K562 (cell line): Measurements from ENCODE around the gene HRAS. TPM values are rescaled to one million over a fixed set of nuclear protein-coding genes. Genes with fewer than 3 reads are reported as not detected.

ENCODE experiments used
- ATAC-seq: fragments of 200-7000 bp; cut with Tn5 transposase; 3 replicates; pipeline ENCODE4 v1.9.1; 2020; ENCODE audit warnings: moderate library complexity
- BruUV-seq: library from RNA; stranded (reverse); fragments of 400-500 nt; replicated peaks from 2 replicates; lab custom pipeline; 2021; lab: Mats Ljungman, UMichigan
- CTCF ChIA-PET: fragments of 300-600 bp; formaldehyde crosslinking; extraction: SDS; loops from one replicate; lab custom pipeline; 2021; ENCODE audit warnings: low intra/inter-chr PET ratio; lab: Yijun Ruan, JAX
- POLR2A ChIA-PET: fragments of 300-600, 350-650 bp; sonication (Branson Sonifier 250); formaldehyde crosslinking; extraction: SDS; loops from one replicate; lab custom pipeline; 2021; ENCODE audit warnings: antibody characterized with exemption, inconsistent platforms; lab: Yijun Ruan, JAX
- DNase-seq, 4 experiments: peaks; one replicate each; pipeline versions ENCODE4 v3.0.0 to v3.0.0-alpha.2; 2011 to 2018; ENCODE audit warnings: low spot score in 3 of 4, mixed read lengths in 3 of 4; ENCODE audit errors: extremely low read depth in 1 of 4
- FAIRE-seq: peaks from 2 replicates; lab custom pipeline; 2011; peaks lifted over from hg19 to GRCh38; lab: Jason Lieb, UNC
- H2AFZ ChIP-seq: 2 replicates; pipeline ENCODE4 v1.6.0; 2011; ENCODE audit warnings: low read depth, low read length, control low read depth, inconsistent platforms
- H3K27ac ChIP-seq: fragments of 200-600 bp; 3 replicates; pipeline ENCODE4 v1.8.0; 2011; ENCODE audit warnings: low read depth, mild to moderate bottlenecking, control low read depth, inconsistent platforms, low read length, moderate library complexity, mixed read lengths; ENCODE audit errors: extremely low read depth
- H3K27me3 ChIP-seq, 2 experiments: fragments of 300-600 bp in 1 of 2; 2 replicates in 1 of 2; 3 replicates in 1 of 2; pipeline versions ENCODE4 v1.6.0 to v1.8.0; 2011; ENCODE audit warnings: inconsistent platforms in 2 of 2, low read length in 2 of 2, mild to moderate bottlenecking in 1 of 2, mixed read lengths in 1 of 2, moderate library complexity in 1 of 2; ENCODE audit not compliant: control insufficient read depth in 2 of 2, insufficient read depth in 2 of 2
- H3K36me3 ChIP-seq: fragments of 300-600 bp; 3 replicates; pipeline ENCODE4 v1.8.0; 2011; ENCODE audit warnings: mild to moderate bottlenecking, low read length, inconsistent platforms; ENCODE audit not compliant: control insufficient read depth, insufficient read depth
- H3K4me1 ChIP-seq, 2 experiments: fragments of 200-600 bp in 1 of 2; replicated peaks in 1 of 2; 2 replicates in 1 of 2; 3 replicates in 1 of 2; pipeline versions ENCODE4 v1.5.1 to v1.8.0; 2011; ENCODE audit warnings: inconsistent platforms in 2 of 2, low read length in 2 of 2, mild to moderate bottlenecking in 1 of 2, mixed read lengths in 1 of 2, moderate library complexity in 1 of 2; ENCODE audit not compliant: control insufficient read depth in 2 of 2, insufficient read depth in 2 of 2
- H3K4me2 ChIP-seq: 2 replicates; pipeline ENCODE4 v1.6.1; 2011; ENCODE audit warnings: low read length, control low read depth, inconsistent platforms, mixed read lengths; ENCODE audit not compliant: insufficient read depth
- H3K4me3 ChIP-seq: fragments of 200-600 bp; sonication (generic), shearing (Covaris generic); 2 replicates; pipeline ENCODE4 v1.5.1; 2016; ENCODE audit warnings: control low read depth, inconsistent platforms
- H3K79me2 ChIP-seq: fragments of 200-600 bp; 3 replicates; pipeline ENCODE4 v1.8.0; 2011; ENCODE audit warnings: low read length, inconsistent platforms; ENCODE audit not compliant: control insufficient read depth, insufficient read depth
- H3K9ac ChIP-seq, 2 experiments: 2 replicates each; pipeline versions ENCODE4 v1.6.0 to v1.6.1; 2011; ENCODE audit warnings: low read depth in 2 of 2, low read length in 2 of 2, control low read depth in 1 of 2, inconsistent platforms in 1 of 2, mild to moderate bottlenecking in 1 of 2, mixed read lengths in 1 of 2; ENCODE audit not compliant: insufficient read depth in 1 of 2
- H3K9me1 ChIP-seq: one replicate; pipeline ENCODE4 v1.6.0; 2011; ENCODE audit warnings: inconsistent platforms, mild to moderate bottlenecking, low read length, moderate library complexity; ENCODE audit not compliant: control insufficient read depth, insufficient read depth
- H3K9me3 ChIP-seq: replicated peaks from 2 replicates; pipeline ENCODE4 v1.5.1; 2011; ENCODE audit warnings: low read depth, low read length, inconsistent platforms; ENCODE audit not compliant: control insufficient read depth, insufficient read depth
- H4K20me1 ChIP-seq: replicated peaks from 2 replicates; pipeline ENCODE4 v1.6.1; 2011; ENCODE audit warnings: low read length, inconsistent platforms, mixed read lengths; ENCODE audit not compliant: control insufficient read depth, insufficient read depth
- CAMTA2 ChIP-seq: fragments of 250-450 bp; sonication (Bioruptor Pico); conservative IDR thresholded peaks from 2 replicates; pipeline ENCODE4 v1.5.1; 2022
- CEBPG ChIP-seq, 3 experiments: fragments of 200-800 bp in 1 of 3; sonication (Bioruptor generic) in 1 of 3; sonication (generic) in 1 of 3; formaldehyde crosslinking in 1 of 3; IDR thresholded peaks in 2 of 3; conservative IDR thresholded peaks in 1 of 3; 2 replicates each; pipeline versions ENCODE4 v1.6.1 to v1.8.0; 2016 to 2022; ENCODE audit warnings: missing compliant biosample characterization in 2 of 3, missing genetic modification characterization in 2 of 3, mild to moderate bottlenecking in 1 of 3, missing genetic modification reagents in 1 of 3
- L3MBTL2 ChIP-seq: fragments of 450-650 bp; IDR thresholded peaks from 2 replicates; pipeline ENCODE4 v1.6.1; 2016; ENCODE audit warnings: mild to moderate bottlenecking, moderate library complexity
- MYNN ChIP-seq, 2 experiments: sonication (generic); formaldehyde crosslinking in 1 of 2; IDR thresholded peaks; 2 replicates each; pipeline versions ENCODE4 v1.5.0 to v1.6.1; 2016 to 2020; ENCODE audit warnings: antibody characterized with exemption in 1 of 2, missing genetic modification reagents in 1 of 2
- PHF20 ChIP-seq: fragments of 450-650 bp; IDR thresholded peaks from 2 replicates; pipeline ENCODE4 v1.6.1; 2018; ENCODE audit not compliant: partially characterized antibody
- SETDB1 ChIP-seq: IDR thresholded peaks from one replicate; pipeline ENCODE4 v1.6.1; 2012; ENCODE audit warnings: low read length, control low read depth, inconsistent platforms
- SMARCB1 ChIP-seq: IDR thresholded peaks from 2 replicates; pipeline ENCODE4 v1.6.1; 2011; ENCODE audit warnings: improper control_type of control experiment, low read depth; ENCODE audit not compliant: insufficient read length
- ZNF217 ChIP-seq: sonication (generic); formaldehyde crosslinking; IDR thresholded peaks from 2 replicates; pipeline ENCODE4 v1.8.0; 2022; ENCODE audit warnings: mild to moderate bottlenecking, missing genetic modification reagents
- WGBS: fragments of 100-300 bp; shearing (Covaris generic); methylation state at CpG from one replicate; pipeline ENCODE4 v1.1.6; 2016; ENCODE audit warnings: low coverage, mixed read lengths; ENCODE audit not compliant: insufficient coverage; ENCODE audit errors: missing lambda C conversion rate; 5-methylcytosine and 5-hydroxymethylcytosine counted together
- in situ Hi-C: fragments of 300-500 bp; cut with MboI; formaldehyde crosslinking; loops from 4 replicates; pipeline ENCODE4 v1.15.0; 2018; ENCODE audit warnings: inconsistent platforms, mixed read lengths
- intact Hi-C: fragments of 100-400 bp; cut with micrococcal nuclease; formaldehyde crosslinking; loops from 2 replicates; pipeline ENCODE4 v1.14.2; 2022
- polyA plus RNA-seq, 8 experiments: library from polyadenylated mRNA; depleted of rRNA in 4 of 8; stranded (reverse) in 5 of 8; unstranded in 3 of 8; fragments of >200 nt; fragmentation: Nextera tagmentation in 2 of 8; fragmentation: Illumina TruSeq in 1 of 8; extraction: Ambion mirVana in 2 of 8; extraction: Trizol in 1 of 8; gene quantifications; 2 replicates each; pipeline versions ENCODE4 v1.2.1 to v1.2.3, GENCODE V29; 2011 to 2014; ENCODE audit warnings: inconsistent platforms in 1 of 8, missing spikeins in 1 of 8
- total RNA-seq, 7 experiments: library from RNA; depleted of rRNA in 6 of 7; stranded (reverse); fragments of >200 nt in 6 of 7; fragmentation: Illumina TruSeq in 2 of 7; extraction: Trizol in 2 of 7; gene quantifications; 2 replicates each; pipeline versions ENCODE4 v1.2.1 to v1.2.3, GENCODE V29; 2011 to 2021; ENCODE audit warnings: low replicate concordance in 1 of 7

The HRAS gene
- total and polyA plus RNA-seq, 9 of the 15 experiments (the other 6 are each of a cell fraction or from before 2014, with no cell fraction given), result 2.8 to 73.5 (median 29.6) TPM

DNA sequence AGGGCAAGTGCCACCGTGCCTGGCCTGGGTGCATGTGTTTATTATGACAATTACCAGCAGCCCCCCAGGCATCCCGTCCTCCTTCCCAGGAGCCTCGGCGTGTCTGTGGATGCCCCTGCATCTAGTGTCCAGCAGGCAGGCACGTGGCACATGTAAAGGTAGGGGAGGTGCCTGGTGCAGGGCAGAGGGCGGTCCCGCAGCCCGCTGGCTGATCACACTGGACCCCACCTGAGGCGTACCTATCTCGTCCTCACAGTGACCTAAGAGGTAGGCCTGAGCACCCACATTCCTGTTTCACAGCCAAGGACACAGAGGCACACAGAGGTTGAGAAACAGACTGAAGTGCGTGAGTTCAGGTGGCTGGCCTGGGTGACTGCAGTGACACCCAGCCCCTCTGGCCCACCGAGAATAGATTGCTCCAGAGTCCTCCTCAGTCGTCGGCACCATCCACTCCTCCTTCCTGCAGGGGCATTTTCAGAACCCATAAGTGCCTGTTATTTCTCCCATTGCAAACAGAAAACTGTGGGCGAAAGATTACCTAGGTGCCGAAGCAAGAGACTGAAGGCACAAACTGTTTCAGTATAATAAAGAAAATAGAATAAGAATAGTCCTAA lies 37.9 kb upstream of the HRAS start:
- H3K79me2 ChIP-seq, result peaks cover 45% of the 10 kb centered on the region
- ATAC-seq (no peak), FAIRE-seq (no peak), DNase-seq (no peak)
- WGBS, result 87% methylated on average over 16 of the region's 16 CpGs
- peaks cover 34 to 66% of the 10 kb centered on the region in 2 experiments for H3K4me1 ChIP-seq
- ChIA-PET CTCF (no interaction called here), POLR2A (interaction anchor here (0.9 kb wide), 1 partner anchor 9 kb away, joined by 3 read pairs; no protein-coding TSS in a partner anchor)
- no peak overlapping the region; the same call in 1 of the 2 replicates for H3K4me2 ChIP-seq
- in situ Hi-C loops (no loop called here), intact Hi-C loops (no loop called here)
- BruUV-seq, result no TSS peak
- H3K9me3 ChIP-seq, result no peaks in the 10 kb centered on the region
- no peaks in the 10 kb centered on the region for H3K27me3 ChIP-seq
- H3K36me3 ChIP-seq, result peaks cover 12% of the 10 kb centered on the region; the same call in 2 of the 3 replicates
- TF ChIP-seq ZNF217 (CRISPR knock-in tag), result no peak
- TF ChIP-seq CEBPG (CRISPR knock-in tag; IDR thresholded peaks at IDR 0.05), result no peak
- no peak for TF ChIP-seq CEBPG (tag; conservative IDR thresholded peaks at IDR 0.05 in 1 of 2, IDR thresholded peaks at IDR 0.05 in 1 of 2)
- TF ChIP-seq SMARCB1, result no peak
- no peak for TF ChIP-seq PHF20
- no peak for TF ChIP-seq SETDB1
- TF ChIP-seq CAMTA2 (CRISPR knock-in tag), result no peak
- TF ChIP-seq L3MBTL2, result no peak
- TF ChIP-seq MYNN (IDR thresholded peaks at IDR 0.05), result no peak
- no peak for TF ChIP-seq MYNN (CRISPR knock-in tag; IDR thresholded peaks at IDR 0.05)
- peak overlapping the region in 1 of 2 experiments; percentile 70; a peak in 2 of 4 replicates for H3K9ac ChIP-seq
- H3K27ac ChIP-seq, result no peak overlapping the region
- H4K20me1 ChIP-seq, result peaks cover 15% of the 10 kb centered on the region
- no peak overlapping the region for H2AFZ ChIP-seq
- no peaks in the 10 kb centered on the region for H3K9me1 ChIP-seq
- no peak overlapping the region for H3K4me3 ChIP-seq
